ENCODE measurements around the gene MUC5AC. TPM values are rescaled to one million over a fixed set of nuclear protein-coding genes. Genes with fewer than 3 reads are reported as not detected.

MUC5AC gene
- total and polyA plus RNA-seq, 7 donors = 0.02 TPM; not detected in 6

DNA sequence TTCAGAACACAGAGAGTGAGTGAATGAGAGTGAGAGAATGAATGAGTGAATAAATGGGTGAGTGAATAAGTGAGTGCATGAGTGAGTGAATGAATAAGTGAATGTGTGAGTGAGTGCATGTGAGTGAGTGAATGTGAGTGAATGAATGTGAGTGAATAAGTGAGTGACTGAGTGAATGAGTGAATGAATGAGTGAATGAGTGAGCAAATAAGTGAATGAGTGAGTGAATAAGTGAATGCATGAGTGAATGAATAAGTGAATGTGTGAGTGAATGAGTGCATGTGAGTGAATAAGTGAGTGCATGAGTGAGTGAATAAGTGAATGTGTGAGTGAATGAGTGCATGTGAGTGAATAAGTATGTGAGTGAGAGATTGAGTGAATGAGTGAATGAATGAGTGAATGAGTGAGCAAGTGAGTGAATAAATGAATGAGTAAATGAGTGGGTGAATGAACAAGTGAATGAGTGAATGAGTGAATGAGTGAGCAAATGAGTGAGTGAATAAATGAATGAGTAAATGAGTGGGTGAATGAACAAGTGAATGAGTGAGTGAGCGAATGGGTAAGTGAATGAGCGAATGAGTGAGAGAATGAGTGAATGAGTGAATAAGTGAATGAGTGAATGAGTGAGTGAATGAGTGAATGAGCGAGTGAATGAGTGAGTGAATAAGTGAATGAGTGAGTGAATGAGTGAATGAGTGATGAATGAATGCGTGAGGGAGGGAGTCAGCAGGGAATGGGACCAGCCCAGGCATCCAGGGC, 43.8 kb downstream of the MUC5AC start:
- ATAC-seq (no peak), DNase-seq (no peak)
- intact Hi-C loops (cut with DNase I) = loop anchor here (5.0 to 10.0 kb wide), 4 partner anchors 183 to 376 kb away; partner anchors contain the start of genes BRSK2 (in 1 of the 2) and DUSP8 (in 1 of the 2)
- Histone ChIP-seq H3K4me1 (no peaks in the 10 kb centered on the region), H3K9me3 (no peaks in the 10 kb centered on the region), H3K27me3 (ENCODE audit: insufficient read depth in 3 of 3, low read length in 2 of 3) (peaks cover 0 to 60% (median 5%) of the 10 kb centered on the region in 3 donors), H3K27ac (no peak overlapping the region), H3K36me3 (ENCODE audit: insufficient read depth in 1 of 2, low read depth in 1 of 2) (no peaks in the 10 kb centered on the region), H3K4me3 (no peak overlapping the region)
- TF ChIP-seq, protein P1, sequence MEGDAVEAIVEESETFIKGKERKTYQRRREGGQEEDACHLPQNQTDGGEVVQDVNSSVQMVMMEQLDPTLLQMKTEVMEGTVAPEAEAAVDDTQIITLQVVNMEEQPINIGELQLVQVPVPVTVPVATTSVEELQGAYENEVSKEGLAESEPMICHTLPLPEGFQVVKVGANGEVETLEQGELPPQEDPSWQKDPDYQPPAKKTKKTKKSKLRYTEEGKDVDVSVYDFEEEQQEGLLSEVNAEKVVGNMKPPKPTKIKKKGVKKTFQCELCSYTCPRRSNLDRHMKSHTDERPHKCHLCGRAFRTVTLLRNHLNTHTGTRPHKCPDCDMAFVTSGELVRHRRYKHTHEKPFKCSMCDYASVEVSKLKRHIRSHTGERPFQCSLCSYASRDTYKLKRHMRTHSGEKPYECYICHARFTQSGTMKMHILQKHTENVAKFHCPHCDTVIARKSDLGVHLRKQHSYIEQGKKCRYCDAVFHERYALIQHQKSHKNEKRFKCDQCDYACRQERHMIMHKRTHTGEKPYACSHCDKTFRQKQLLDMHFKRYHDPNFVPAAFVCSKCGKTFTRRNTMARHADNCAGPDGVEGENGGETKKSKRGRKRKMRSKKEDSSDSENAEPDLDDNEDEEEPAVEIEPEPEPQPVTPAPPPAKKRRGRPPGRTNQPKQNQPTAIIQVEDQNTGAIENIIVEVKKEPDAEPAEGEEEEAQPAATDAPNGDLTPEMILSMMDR (IDR thresholded peaks at IDR 0.05) = no peak
- 83 to 95% (median 88%) methylated on average over 4 of the region's 4 CpGs for WGBS, 3 donors

DNA sequence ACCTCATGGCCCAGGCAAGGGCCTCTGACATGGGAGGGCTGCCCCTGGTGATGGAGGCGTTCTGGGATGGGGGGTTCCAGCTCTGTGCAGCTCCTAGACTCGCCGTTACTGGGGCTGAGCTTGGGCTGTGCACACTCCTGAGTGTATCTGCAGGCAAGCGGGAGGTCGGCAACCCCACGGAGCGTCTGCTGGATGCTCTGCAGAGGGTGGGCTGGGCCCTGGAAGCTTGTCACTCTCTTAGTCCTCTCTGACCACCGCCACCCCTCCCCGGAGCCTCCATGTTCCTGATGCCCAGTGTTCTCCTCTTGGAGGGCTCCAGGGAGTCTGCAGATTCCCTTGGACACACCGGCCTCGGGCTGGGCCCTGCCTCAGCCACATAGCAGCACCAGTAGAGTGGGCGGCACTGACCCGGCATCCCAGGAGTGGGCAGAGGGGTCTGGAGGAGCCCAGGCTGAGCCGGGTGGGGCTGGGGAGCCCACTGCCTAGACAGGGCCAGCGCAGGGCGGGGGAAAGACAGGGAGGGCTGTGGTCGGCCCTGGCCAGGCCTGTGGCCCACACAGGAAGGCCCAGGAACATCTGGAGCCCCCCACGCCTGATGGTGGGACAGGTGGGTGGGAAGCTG, 44.5 kb downstream of the MUC5AC start:
- Histone ChIP-seq H3K4me3 (no peak overlapping the region), H3K4me1 (no peaks in the 10 kb centered on the region), H3K27ac (no peak overlapping the region), H3K9me3 (no peaks in the 10 kb centered on the region), H3K27me3 (ENCODE audit: insufficient read depth in 3 of 3, low read length in 2 of 3) (peaks cover 0 to 53% (median 5%) of the 10 kb centered on the region in 3 donors), H3K36me3 (ENCODE audit: insufficient read depth in 1 of 2, low read depth in 1 of 2) (no peaks in the 10 kb centered on the region)
- intact Hi-C loops (cut with DNase I) = loop anchor here (5.0 to 10.0 kb wide), 4 partner anchors 183 to 375 kb away; partner anchors contain the start of genes BRSK2 (in 1 of the 2) and DUSP8 (in 1 of the 2)
- ATAC-seq (peak; percentile 12 to 63 (median 42)), DNase-seq (peak; percentile 13 to 52)
- 36 to 42% (median 37%) methylated on average over 17 to 18 of the region's 18 CpGs for WGBS, 3 donors
- TF ChIP-seq, protein P1 (IDR thresholded peaks at IDR 0.05) = no peak

DNA sequence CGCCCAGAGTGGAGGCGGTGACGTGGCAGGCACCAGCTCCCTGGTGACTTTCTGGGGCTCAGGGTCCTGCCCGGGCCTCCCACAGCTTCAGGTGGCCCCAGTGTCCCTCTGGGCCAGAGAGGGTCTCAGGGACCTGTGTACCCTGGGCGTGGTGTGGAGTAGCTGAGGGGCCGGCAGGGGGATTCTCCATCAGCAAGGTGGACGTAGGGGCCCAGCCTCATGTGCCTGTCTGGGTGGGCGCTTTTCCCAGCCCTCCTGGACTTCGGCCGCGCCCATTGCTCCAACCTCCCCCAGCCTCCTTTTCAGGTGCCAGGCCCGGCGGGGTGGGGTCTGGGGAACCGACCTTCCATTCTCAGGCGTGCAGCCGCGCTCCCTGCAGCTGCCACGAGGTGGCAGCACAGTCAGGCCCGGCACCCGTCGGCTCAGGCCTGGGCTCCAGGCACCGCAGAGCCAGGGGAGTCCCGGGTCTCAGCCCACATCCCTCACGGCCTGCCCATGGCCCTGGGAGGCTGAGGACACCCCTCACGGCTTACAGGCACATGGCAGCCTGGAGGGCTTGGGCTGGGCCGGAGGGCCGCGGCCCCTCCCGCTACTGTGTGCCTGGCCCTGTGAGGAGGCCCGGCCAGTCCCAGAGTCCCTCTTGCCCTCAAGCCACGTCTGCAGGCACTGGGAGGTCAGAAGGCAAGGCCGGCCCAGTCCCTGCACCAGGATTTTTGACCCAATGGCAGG, 45.2 kb downstream of the MUC5AC start:
- Histone ChIP-seq H3K4me1 (no peaks in the 10 kb centered on the region), H3K4me3 (no peak overlapping the region), H3K36me3 (ENCODE audit: insufficient read depth in 1 of 2, low read depth in 1 of 2) (no peaks in the 10 kb centered on the region), H3K27ac (no peak overlapping the region), H3K9me3 (no peaks in the 10 kb centered on the region), H3K27me3 (ENCODE audit: insufficient read depth in 3 of 3, low read length in 2 of 3) (peaks cover 0 to 47% (median 8%) of the 10 kb centered on the region in 3 donors)
- TF ChIP-seq, protein P1 (IDR thresholded peaks at IDR 0.05) = peak; percentile 85
- ATAC-seq (peak; percentile 73 to 89 (median 84)), DNase-seq (peak; percentile 68 to 76)
- 19% methylated on average over 25 to 32 of the region's 32 CpGs for WGBS, 3 donors
- intact Hi-C loops (cut with DNase I) = loop anchor here (1.0 to 10.0 kb wide), 5 partner anchors 182 to 374 kb away; partner anchors contain the start of genes BRSK2 (in 1 of the 2) and DUSP8 (in 1 of the 2)

DNA sequence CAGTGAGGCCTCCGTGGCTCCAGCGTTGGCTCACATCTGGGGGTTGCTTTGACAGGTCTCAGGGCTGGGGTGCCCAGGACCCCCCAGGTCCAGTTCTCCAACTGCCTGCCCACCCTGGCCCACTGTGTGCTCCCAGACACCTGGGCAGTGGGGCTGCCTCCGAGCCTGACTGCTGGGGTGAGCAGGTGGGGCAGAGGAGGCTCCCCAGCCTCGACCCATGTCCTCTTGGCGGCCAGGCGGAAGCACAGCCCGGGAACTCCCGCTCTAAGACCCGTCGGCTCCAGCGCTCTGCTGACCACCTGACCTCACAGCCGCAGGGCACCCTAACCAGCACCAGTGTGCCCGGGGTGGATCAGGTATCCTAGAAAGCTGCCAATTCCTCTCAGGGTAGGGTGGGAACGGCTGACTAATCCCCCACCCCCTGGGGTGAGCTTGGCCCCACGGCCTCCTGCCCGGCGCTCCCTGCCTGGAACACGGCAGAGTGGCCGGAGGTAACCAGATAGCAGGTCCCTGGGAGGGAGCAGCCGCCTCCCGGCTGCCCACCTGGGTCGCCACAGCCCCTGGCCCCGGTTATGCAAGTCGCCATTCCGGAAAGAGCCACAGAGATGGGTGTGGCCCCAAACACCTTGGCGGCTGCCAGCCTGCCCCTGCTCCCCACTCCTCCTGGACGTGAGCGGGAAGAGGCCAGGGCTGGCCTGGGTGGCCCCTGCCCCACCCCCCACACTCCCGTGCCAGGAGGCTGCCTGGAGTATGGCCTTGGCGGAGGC, 45.9 kb downstream of the MUC5AC start:
- H3K9me3 ChIP-seq = no peaks in the 10 kb centered on the region
- DNase-seq = peak; percentile 10 to 51
- H3K4me3 ChIP-seq = no peak overlapping the region
- 44 to 59% (median 52%) methylated on average over 28 to 30 of the region's 30 CpGs for WGBS, 3 donors
- peaks cover 0 to 40% (median 7%) of the 10 kb centered on the region in 3 donors for H3K27me3 ChIP-seq (ENCODE audit: insufficient read depth in 3 of 3, low read length in 2 of 3)
- no peaks in the 10 kb centered on the region for H3K4me1 ChIP-seq
- H3K36me3 ChIP-seq (ENCODE audit: insufficient read depth in 1 of 2, low read depth in 1 of 2) = no peaks in the 10 kb centered on the region
- no peak overlapping the region for H3K27ac ChIP-seq
- intact Hi-C loops (cut with DNase I) = loop anchor here (1.0 to 10.0 kb wide), 5 partner anchors 181 to 374 kb away; partner anchors contain the start of genes BRSK2 (in 1 of the 2) and DUSP8 (in 1 of the 2)
- peak in 1 of 4 donors; percentile 4 for ATAC-seq
- TF ChIP-seq, protein P1 (IDR thresholded peaks at IDR 0.05) = no peak
